HepG2 (cell line): ENCODE data around the gene CLEC19A. TPM values are rescaled to one million over a fixed set of nuclear protein-coding genes. Genes with fewer than 3 reads are reported as not detected.

Experiments used
- ATAC-seq: fragments of 200-7000 bp; cut with Tn5 transposase; 3 replicates; pipeline ENCODE4 v1.9.1; 2020; ENCODE audit warnings: mild to moderate bottlenecking, moderate library complexity
- BruUV-seq: library from RNA; stranded (reverse); fragments of 400-500 nt; replicated peaks from 2 replicates; lab custom pipeline; 2021; lab: Mats Ljungman, UMichigan
- CTCF ChIA-PET: fragments of 300-600 bp; formaldehyde crosslinking; extraction: SDS; loops from one replicate; lab custom pipeline; 2021; ENCODE audit warnings: low total read pairs, inconsistent platforms, low intra/inter-chr PET ratio; lab: Yijun Ruan, JAX
- POLR2A ChIA-PET: fragments of 350-600 bp; sonication (Branson Sonifier 250); formaldehyde crosslinking; loops from one replicate; lab custom pipeline; 2020; ENCODE audit warnings: antibody characterized with exemption, inconsistent platforms; lab: Yijun Ruan, JAX
- DNase-seq: peaks from one replicate; pipeline ENCODE4 v3.0.0-alpha.2; 2015; ENCODE audit warnings: low spot score
- FAIRE-seq: peaks from 3 replicates; lab custom pipeline; 2011; peaks lifted over from hg19 to GRCh38; lab: Jason Lieb, UNC
- H2AFZ ChIP-seq: one replicate; pipeline ENCODE4 v1.6.1; 2011; ENCODE audit warnings: low read length, inconsistent platforms
- H3K27ac ChIP-seq: fragments of 300-600 bp; 3 replicates; pipeline ENCODE4 v1.8.0; 2011; ENCODE audit warnings: mixed run types, mild to moderate bottlenecking, mixed read lengths, low read length, inconsistent platforms; ENCODE audit not compliant: insufficient read depth; ENCODE audit errors: extremely low read length
- H3K27me3 ChIP-seq, 2 experiments: fragments of 200-600 bp in 1 of 2; 2 replicates in 1 of 2; 3 replicates in 1 of 2; pipeline versions ENCODE4 v1.6.0 to v1.8.0; 2011; ENCODE audit warnings: low read length in 2 of 2, mild to moderate bottlenecking in 2 of 2, moderate library complexity in 2 of 2, inconsistent platforms in 1 of 2; ENCODE audit not compliant: insufficient read depth in 2 of 2, control insufficient read depth in 1 of 2
- H3K36me3 ChIP-seq, 2 experiments: fragments of 200-600 bp in 1 of 2; replicated peaks in 1 of 2; 2 replicates in 1 of 2; 3 replicates in 1 of 2; pipeline versions ENCODE4 v1.5.1 to v1.8.0; 2011; ENCODE audit warnings: low read length in 2 of 2, inconsistent platforms in 1 of 2; ENCODE audit not compliant: insufficient read depth in 2 of 2, control insufficient read depth in 1 of 2
- H3K4me1 ChIP-seq: 2 replicates; pipeline ENCODE4 v1.5.1; 2012; ENCODE audit warnings: low read length, inconsistent platforms; ENCODE audit not compliant: insufficient read depth
- H3K4me2 ChIP-seq: 2 replicates; pipeline ENCODE4 v1.6.0; 2011; ENCODE audit warnings: low read depth, low read length, inconsistent platforms
- H3K4me3 ChIP-seq, 3 experiments: fragments of 200-600 bp in 1 of 3; sonication (generic), shearing (Covaris generic) in 1 of 3; replicated peaks in 1 of 3; 2 replicates each; pipeline ENCODE4 v1.5.1; 2011 to 2016; ENCODE audit warnings: low read length in 3 of 3, inconsistent platforms in 2 of 3, low read depth in 2 of 3, mild to moderate bottlenecking in 2 of 3, control low read depth in 1 of 3, mixed read lengths in 1 of 3; ENCODE audit not compliant: insufficient read depth in 1 of 3
- H3K79me2 ChIP-seq: one replicate; pipeline ENCODE4 v1.6.1; 2011; ENCODE audit warnings: low read length, inconsistent platforms; ENCODE audit not compliant: insufficient read depth
- H3K9ac ChIP-seq: 2 replicates; pipeline ENCODE4 v1.6.0; 2011; ENCODE audit warnings: mild to moderate bottlenecking, low read depth, low read length, inconsistent platforms; ENCODE audit not compliant: insufficient read depth
- H3K9me3 ChIP-seq: 2 replicates; pipeline ENCODE4 v1.5.1; 2012; ENCODE audit warnings: mild to moderate bottlenecking, low read length
- H4K20me1 ChIP-seq: 2 replicates; pipeline ENCODE4 v1.6.0; 2011; ENCODE audit warnings: inconsistent platforms, mild to moderate bottlenecking, low read length, moderate library complexity; ENCODE audit not compliant: insufficient read depth
- FOXJ3 ChIP-seq: sonication (generic); formaldehyde crosslinking; IDR thresholded peaks from 2 replicates; pipeline ENCODE4 v1.4.0; 2020; ENCODE audit warnings: missing genetic modification reagents, mild to moderate bottlenecking, borderline replicate concordance
- GZF1 ChIP-seq: sonication (generic); formaldehyde crosslinking; IDR thresholded peaks from 2 replicates; pipeline ENCODE4 v1.5.1; 2020; ENCODE audit warnings: mild to moderate bottlenecking, missing genetic modification reagents
- IRF2 ChIP-seq: IDR thresholded peaks from 2 replicates; pipeline ENCODE4 v1.6.1; 2018; ENCODE audit warnings: missing genetic modification reagents, missing compliant biosample characterization
- RNF219 ChIP-seq: sonication (generic); formaldehyde crosslinking; IDR thresholded peaks from 2 replicates; pipeline ENCODE4 v1.5.0; 2020; ENCODE audit warnings: mild to moderate bottlenecking, missing genetic modification reagents
- SIN3A ChIP-seq: IDR thresholded peaks from 2 replicates; pipeline ENCODE4 v1.6.1; 2011; ENCODE audit warnings: low read depth, mild to moderate bottlenecking, control low read depth, low read length, borderline replicate concordance
- TOPORS ChIP-seq: sonication (generic); formaldehyde crosslinking; IDR thresholded peaks from 2 replicates; pipeline ENCODE4 v1.8.0; 2023; ENCODE audit warnings: mild to moderate bottlenecking, missing genetic modification reagents
- U2AF2 ChIP-seq: fragments of 200-400 bp; formaldehyde crosslinking; IDR thresholded peaks from 2 replicates; pipeline ENCODE4 v1.6.1; 2017; ENCODE audit warnings: low read depth, mild to moderate bottlenecking, low read length
- ZNF609 ChIP-seq: sonication (generic); formaldehyde crosslinking; IDR thresholded peaks from 2 replicates; pipeline ENCODE4 v1.4.0; 2020; ENCODE audit warnings: mild to moderate bottlenecking, missing genetic modification reagents, borderline replicate concordance
- WGBS: methylation state at CpG from one replicate; pipeline ENCODE4 v1.1.6; 2017; ENCODE audit warnings: low lambda C conversion rate; 5-methylcytosine and 5-hydroxymethylcytosine counted together
- in situ Hi-C: cut with HindIII; loops from 2 replicates; pipeline ENCODE4 v1.10.0; 2017; ENCODE audit warnings: low pct_unique_long_range_greater_than_20kb; ENCODE audit not compliant: extremely low pct_ligation_motif_present
- intact Hi-C: fragments of 100-400 bp; cut with micrococcal nuclease; formaldehyde crosslinking; loops from one replicate; pipeline ENCODE4 v1.10.0; 2022; ENCODE audit not compliant: unreplicated experiment
- polyA plus RNA-seq, 8 experiments: library from polyadenylated mRNA; depleted of rRNA in 3 of 8; stranded (reverse) in 7 of 8; unstranded in 1 of 8; fragments of >200 nt; fragmentation: Illumina TruSeq in 4 of 8; extraction: Trizol in 4 of 8; gene quantifications; 2 replicates each; pipeline versions ENCODE4 v1.2.1 to v1.2.3, GENCODE V29; 2011 to 2016; ENCODE audit warnings: low read depth in 4 of 8, missing spikeins in 1 of 8, mixed read lengths in 1 of 8; ENCODE audit not compliant: insufficient read depth in 1 of 8
- total RNA-seq, 5 experiments: library from RNA; depleted of rRNA; stranded (reverse); fragments of >200 nt; fragmentation: Illumina TruSeq; extraction: Trizol; gene quantifications; 2 replicates each; pipeline ENCODE4 v1.2.3, GENCODE V29; 2016; ENCODE audit warnings: low read depth in 1 of 5

CLEC19A gene
- total and polyA plus RNA-seq, 2 of the 13 experiments (the other 11 are each of a cell fraction or from before 2014, with no cell fraction given), result not detected

GRCh38 chr16:19242186-19242585 is 43.3 kb upstream of the CLEC19A start:
- H3K36me3 ChIP-seq, result no peaks in the 10 kb centered on the region
- H4K20me1 ChIP-seq, result no peaks in the 10 kb centered on the region
- H2AFZ ChIP-seq, result no peak overlapping the region
- no peak for TF ChIP-seq TOPORS (CRISPR knock-in tag)
- no peak for TF ChIP-seq FOXJ3 (CRISPR knock-in tag)
- TF ChIP-seq IRF2, result no peak
- no peak for TF ChIP-seq SIN3A
- no peak for TF ChIP-seq RNF219
- TF ChIP-seq U2AF2, result no peak
- no peak for TF ChIP-seq GZF1 (CRISPR knock-in tag)
- TF ChIP-seq ZNF609 (CRISPR knock-in tag), result no peak
- no peak overlapping the region for H3K4me3 ChIP-seq
- CTCF ChIA-PET, result no interaction called here
- no peak for FAIRE-seq
- ATAC-seq, result no peak
- intact Hi-C loops, result no loop called here
- WGBS, result 0% methylated on average over 1 of the region's 1 CpG
- no peak overlapping the region for H3K9ac ChIP-seq
- no peaks in the 10 kb centered on the region for H3K4me1 ChIP-seq
- H3K27ac ChIP-seq, result no peak overlapping the region
- H3K27me3 ChIP-seq, result peaks cover 0 to 7% of the 10 kb centered on the region in 2 experiments; a peak in 1 of 5 replicates
- BruUV-seq, result no TSS peak
- H3K4me2 ChIP-seq, result no peak overlapping the region
- no peak for DNase-seq
- H3K9me3 ChIP-seq, result no peaks in the 10 kb centered on the region
- POLR2A ChIA-PET, result no interaction called here
- in situ Hi-C loops, result no loop called here
- no peaks in the 10 kb centered on the region for H3K79me2 ChIP-seq
